OCI-LY1 (cell line): Measurements from ENCODE around the gene LCP2.

Experiments
- H2AFZ ChIP-seq: fragments of 200-600 bp; sonication (generic), shearing (Covaris generic); 2 replicates; pipeline ENCODE4 v1.6.0; 2014; ENCODE audit warnings: antibody characterized with exemption, mild to moderate bottlenecking, low read length
- H3F3A ChIP-seq: fragments of 200-600 bp; sonication (generic), shearing (Covaris generic); 2 replicates; pipeline ENCODE4 v1.6.0; 2014; ENCODE audit warnings: mild to moderate bottlenecking, antibody characterized with exemption, low read length, moderate library complexity; ENCODE audit not compliant: insufficient read depth
- H3K27ac ChIP-seq: fragments of 200-600 bp; sonication (generic); 2 replicates; pipeline ENCODE4 v1.5.1; 2014; ENCODE audit warnings: low read length, mixed run types, mild to moderate bottlenecking, low read depth; ENCODE audit not compliant: poor library complexity, severe bottlenecking
- H3K27me3 ChIP-seq: fragments of 200-600 bp; sonication (generic); 2 replicates; pipeline ENCODE4 v1.6.0; 2014; ENCODE audit warnings: antibody characterized with exemption, mild to moderate bottlenecking, low read length, moderate library complexity; ENCODE audit not compliant: insufficient read depth
- H3K36me3 ChIP-seq: fragments of 200-600 bp; sonication (generic); 2 replicates; pipeline ENCODE4 v1.6.1; 2014; ENCODE audit warnings: mild to moderate bottlenecking, antibody characterized with exemption, low read length, moderate library complexity, mixed read lengths; ENCODE audit not compliant: insufficient read depth
- H3K4me1 ChIP-seq: fragments of 200-600 bp; sonication (generic); 2 replicates; pipeline ENCODE4 v1.5.1; 2014; ENCODE audit warnings: mild to moderate bottlenecking, low read length, moderate library complexity; ENCODE audit not compliant: insufficient read depth, severe bottlenecking
- H3K4me2 ChIP-seq: fragments of 200-600 bp; sonication (generic), shearing (Covaris generic); 2 replicates; pipeline ENCODE4 v1.6.1; 2014; ENCODE audit warnings: low read length
- H3K4me3 ChIP-seq: fragments of 200-600 bp; sonication (generic); 2 replicates; pipeline ENCODE4 v1.5.1; 2014; ENCODE audit warnings: low read length, low read depth, mild to moderate bottlenecking, mixed read lengths; ENCODE audit not compliant: poor library complexity, severe bottlenecking
- H3K79me2 ChIP-seq: fragments of 200-600 bp; shearing (Covaris generic); 2 replicates; pipeline ENCODE4 v1.6.1; 2016; ENCODE audit warnings: mixed run types, low read length, mixed read lengths; ENCODE audit not compliant: insufficient read depth
- H3K9ac ChIP-seq: fragments of 200-600 bp; sonication (generic), shearing (Covaris generic); 2 replicates; pipeline ENCODE4 v1.6.1; 2014; ENCODE audit warnings: mild to moderate bottlenecking, low read length, mixed read lengths
- H3K9me2 ChIP-seq: fragments of 200-600 bp; sonication (generic), shearing (Covaris generic); 2 replicates; pipeline ENCODE4 v1.6.1; 2014; ENCODE audit warnings: low read depth, mild to moderate bottlenecking, low read length, mixed read lengths
- H3K9me3 ChIP-seq: fragments of 200-600 bp; shearing (Covaris generic); 2 replicates; pipeline ENCODE4 v1.6.1; 2014; ENCODE audit warnings: low read length, mixed read lengths
- H4K20me1 ChIP-seq: fragments of 200-600 bp; sonication (generic), shearing (Covaris generic); 2 replicates; pipeline ENCODE4 v1.6.0; 2016; ENCODE audit warnings: mild to moderate bottlenecking, low read length; ENCODE audit not compliant: insufficient read depth
- EZH2 ChIP-seq: fragments of 200-600 bp; sonication (generic), shearing (Covaris generic); IDR thresholded peaks from 2 replicates; pipeline ENCODE4 v1.8.0; 2017; ENCODE audit warnings: borderline replicate concordance, mixed run types, mild to moderate bottlenecking, antibody characterized with exemption, low read length, moderate library complexity, mixed read lengths
- TF ChIP-seq, protein P1 (sequence below): fragments of 200-600 bp; sonication (generic), shearing (Covaris generic); IDR thresholded peaks from 2 replicates; pipeline ENCODE4 v1.5.1; 2017; ENCODE audit warnings: mild to moderate bottlenecking, antibody characterized with exemption, low read length, moderate library complexity, mixed read lengths

LCP2 gene

GRCh38 chr5:170266570-170267381 is 30.8 kb downstream of the LCP2 start:
- TF ChIP-seq, protein P1, sequence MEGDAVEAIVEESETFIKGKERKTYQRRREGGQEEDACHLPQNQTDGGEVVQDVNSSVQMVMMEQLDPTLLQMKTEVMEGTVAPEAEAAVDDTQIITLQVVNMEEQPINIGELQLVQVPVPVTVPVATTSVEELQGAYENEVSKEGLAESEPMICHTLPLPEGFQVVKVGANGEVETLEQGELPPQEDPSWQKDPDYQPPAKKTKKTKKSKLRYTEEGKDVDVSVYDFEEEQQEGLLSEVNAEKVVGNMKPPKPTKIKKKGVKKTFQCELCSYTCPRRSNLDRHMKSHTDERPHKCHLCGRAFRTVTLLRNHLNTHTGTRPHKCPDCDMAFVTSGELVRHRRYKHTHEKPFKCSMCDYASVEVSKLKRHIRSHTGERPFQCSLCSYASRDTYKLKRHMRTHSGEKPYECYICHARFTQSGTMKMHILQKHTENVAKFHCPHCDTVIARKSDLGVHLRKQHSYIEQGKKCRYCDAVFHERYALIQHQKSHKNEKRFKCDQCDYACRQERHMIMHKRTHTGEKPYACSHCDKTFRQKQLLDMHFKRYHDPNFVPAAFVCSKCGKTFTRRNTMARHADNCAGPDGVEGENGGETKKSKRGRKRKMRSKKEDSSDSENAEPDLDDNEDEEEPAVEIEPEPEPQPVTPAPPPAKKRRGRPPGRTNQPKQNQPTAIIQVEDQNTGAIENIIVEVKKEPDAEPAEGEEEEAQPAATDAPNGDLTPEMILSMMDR: no peak
- TF ChIP-seq EZH2: no peak
- H3K9ac ChIP-seq: no peak overlapping the region
- H2AFZ ChIP-seq: no peak overlapping the region
- no peaks in the 10 kb centered on the region for H3K27me3 ChIP-seq
- H3K27ac ChIP-seq: no peak overlapping the region
- no peaks in the 10 kb centered on the region for H3K9me3 ChIP-seq
- H3K79me2 ChIP-seq: no peaks in the 10 kb centered on the region
- H3K4me1 ChIP-seq: no peaks in the 10 kb centered on the region
- no peak overlapping the region for H3K4me3 ChIP-seq
- no peaks in the 10 kb centered on the region for H3K9me2 ChIP-seq
- no peaks in the 10 kb centered on the region for H4K20me1 ChIP-seq
- no peak overlapping the region for H3K4me2 ChIP-seq
- H3K36me3 ChIP-seq: no peaks in the 10 kb centered on the region
- H3F3A ChIP-seq: no peaks in the 10 kb centered on the region

GRCh38 chr5:170265522-170265921 is 32.1 kb downstream of the LCP2 start:
- no peak overlapping the region for H3K27ac ChIP-seq

DNA sequence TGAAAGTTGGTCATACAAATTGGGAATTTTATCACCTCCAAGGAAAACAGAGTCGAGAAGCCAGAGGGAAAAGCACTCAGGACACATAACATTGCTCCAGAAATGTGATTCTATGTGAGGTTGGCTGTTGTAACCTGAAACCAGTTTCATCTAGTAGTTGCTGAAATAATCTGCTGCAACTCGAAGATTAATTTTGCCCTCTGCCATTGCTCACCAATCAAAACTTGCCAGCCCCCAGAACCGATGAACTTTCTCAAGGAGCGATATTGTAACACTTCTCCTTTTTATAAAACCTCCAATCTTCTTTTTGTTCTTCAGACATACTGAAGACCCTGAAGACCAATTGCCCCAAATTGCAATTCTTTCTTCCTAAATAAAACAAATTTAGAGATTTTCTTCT is 33.7 kb downstream of the LCP2 start:
- H3K27ac ChIP-seq: no peak overlapping the region
- H3F3A ChIP-seq: no peaks in the 10 kb centered on the region
- H3K4me3 ChIP-seq: no peak overlapping the region
- H2AFZ ChIP-seq: no peak overlapping the region
- no peaks in the 10 kb centered on the region for H3K79me2 ChIP-seq
- no peak for TF ChIP-seq EZH2
- TF ChIP-seq, protein P1: no peak
- H3K27me3 ChIP-seq: no peaks in the 10 kb centered on the region
- no peaks in the 10 kb centered on the region for H3K9me2 ChIP-seq
- H3K36me3 ChIP-seq: no peaks in the 10 kb centered on the region
- H3K9ac ChIP-seq: no peak overlapping the region
- H3K4me1 ChIP-seq: no peaks in the 10 kb centered on the region
- no peaks in the 10 kb centered on the region for H4K20me1 ChIP-seq
- H3K4me2 ChIP-seq: no peak overlapping the region
- no peaks in the 10 kb centered on the region for H3K9me3 ChIP-seq

More at GRCh38 chr5:170265522-170265921, 32.1 kb downstream of the LCP2 start:
- Histone ChIP-seq H3K9ac (no peak overlapping the region), H3K4me1 (no peaks in the 10 kb centered on the region), H2AFZ (no peak overlapping the region), H3K79me2 (no peaks in the 10 kb centered on the region), H3F3A (no peaks in the 10 kb centered on the region), H3K4me3 (no peak overlapping the region), H4K20me1 (no peaks in the 10 kb centered on the region), H3K9me3 (no peaks in the 10 kb centered on the region), H3K27me3 (no peaks in the 10 kb centered on the region), H3K4me2 (no peak overlapping the region), H3K9me2 (no peaks in the 10 kb centered on the region), H3K36me3 (no peaks in the 10 kb centered on the region)
- TF ChIP-seq, protein P1: no peak
- no peak for TF ChIP-seq EZH2
